AG09319 (cell line): ENCODE data around the gene MOK.

ENCODE experiments used
- DNase-seq: peaks from one replicate; pipeline ENCODE4 v3.0.0-alpha.2; 2010; ENCODE audit warnings: low read depth; ENCODE audit errors: extremely low read depth
- CTCF ChIP-seq: IDR thresholded peaks from 2 replicates; pipeline ENCODE4 v1.5.1; 2011; ENCODE audit warnings: low read depth, mild to moderate bottlenecking, inconsistent platforms, low read length, moderate library complexity

The MOK gene

DNA sequence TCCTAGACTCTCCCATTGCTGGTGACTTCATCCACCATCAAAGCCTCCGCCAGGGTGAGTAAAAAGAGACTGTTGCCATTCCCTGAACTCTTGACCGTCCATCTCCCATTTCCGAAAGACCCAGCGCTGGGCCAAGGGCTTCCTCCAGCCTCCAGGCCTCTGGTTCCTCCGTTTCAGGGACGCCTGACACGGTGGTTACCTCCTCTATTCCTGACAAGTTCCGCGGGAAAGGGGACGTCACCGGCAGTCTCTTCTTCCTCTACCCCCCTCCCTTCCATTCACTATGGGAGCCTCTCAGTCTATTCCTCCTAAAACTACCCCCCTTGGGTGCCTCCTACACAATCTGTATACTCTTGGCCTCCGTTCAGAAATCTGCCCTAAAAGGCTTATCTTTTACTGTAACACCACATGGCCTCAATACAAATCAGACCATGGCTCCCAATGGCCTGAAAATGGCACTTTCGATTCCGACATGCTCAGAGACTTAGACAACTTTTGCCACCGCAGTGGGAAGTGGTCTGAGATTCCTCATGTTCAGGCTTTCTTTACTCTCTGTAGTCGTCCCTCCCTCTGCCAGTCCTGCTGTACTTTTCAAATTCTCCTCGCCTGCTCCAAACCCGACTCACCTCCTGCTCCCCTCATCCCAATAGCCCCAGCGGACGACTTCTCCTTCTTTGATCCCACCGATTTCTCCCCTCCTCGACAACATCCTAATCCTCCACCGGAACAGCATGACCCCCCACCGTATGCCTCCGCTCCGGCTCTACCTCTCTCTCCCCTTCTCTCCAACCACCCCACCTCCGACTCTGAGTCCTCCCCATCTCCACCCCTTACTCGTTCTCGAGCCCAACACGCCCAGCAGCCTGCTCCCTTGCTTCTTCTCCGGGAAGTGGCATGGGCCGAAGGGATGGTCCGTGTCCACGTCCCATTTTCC, 70.4 kb downstream of the MOK start:
- TF ChIP-seq CTCF = no peak
- DNase-seq = no peak

- no peak for TF ChIP-seq CTCF
- no peak for DNase-seq
Measured at GRCh38 chr14:102233081-102233480, 71.9 kb downstream of the MOK start.

DNA sequence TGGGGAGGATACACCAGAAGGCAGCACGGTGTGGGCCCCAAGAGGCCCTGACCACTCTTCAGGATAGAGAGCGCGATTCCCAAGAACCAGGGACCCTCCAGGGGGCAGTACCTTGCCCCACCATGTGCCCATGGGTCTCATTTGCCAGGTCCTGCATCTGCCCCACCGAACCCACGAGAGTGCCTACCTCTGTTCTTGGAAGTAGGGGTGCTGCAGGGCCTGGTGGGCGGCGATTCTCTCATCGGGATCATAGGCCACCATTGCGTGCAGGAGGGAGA, 72.7 kb downstream of the MOK start:
- no peak for DNase-seq
- TF ChIP-seq CTCF = no peak

GRCh38 chr14:102231476-102232347, 73.3 kb downstream of the MOK start:
- TF ChIP-seq CTCF = no peak

GRCh38 chr14:102230481-102231210, 74.3 kb downstream of the MOK start:
- no peak for DNase-seq

More at GRCh38 chr14:102231476-102232347, 73.3 kb downstream of the MOK start:
- DNase-seq = no peak

GRCh38 chr14:102229739-102230092, 75.2 kb downstream of the MOK start:
- no peak for DNase-seq
- no peak for TF ChIP-seq CTCF

More at GRCh38 chr14:102230481-102231210, 74.3 kb downstream of the MOK start:
- TF ChIP-seq CTCF = no peak
